H4 (cell line): ENCODE measurements around the gene ATP2B2. TPM values are rescaled to one million over a fixed set of nuclear protein-coding genes. Genes with fewer than 3 reads are reported as not detected.

Source experiments
- DNase-seq: peaks from one replicate; pipeline ENCODE4 v3.0.0-alpha.2; 2015; ENCODE audit warnings: low spot score
- total RNA-seq: library from RNA; depleted of rRNA; stranded (reverse); fragments of >200 nt; shearing (Covaris generic); gene quantifications from 2 replicates; pipeline ENCODE4 v1.2.3, GENCODE V29; 2014

The ATP2B2 gene
- total RNA-seq, 1 experiment from 2014 or later = 0.12 TPM

- no peak for DNase-seq
These were observed 24.9 kb upstream of the ATP2B2 start for GRCh38 chr3:10530241-10530640.

GRCh38 chr3:10529809-10530208 is 24.4 kb upstream of the ATP2B2 start:
- DNase-seq = no peak

- DNase-seq = no peak
These were observed 22.7 kb upstream of the ATP2B2 start for GRCh38 chr3:10528046-10528445.

- no peak for DNase-seq
These were observed 22.1 kb upstream of the ATP2B2 start for GRCh38 chr3:10527295-10528001.

GRCh38 chr3:10526366-10526765 is 21.0 kb upstream of the ATP2B2 start:
- no peak for DNase-seq

GRCh38 chr3:10524799-10525301 is 19.5 kb upstream of the ATP2B2 start:
- DNase-seq = no peak

GRCh38 chr3:10524270-10524669 is 18.9 kb upstream of the ATP2B2 start:
- DNase-seq = no peak

- DNase-seq = no peak
These were observed 18.2 kb upstream of the ATP2B2 start for GRCh38 chr3:10523561-10523960.

GRCh38 chr3:10522646-10523303 is 17.4 kb upstream of the ATP2B2 start:
- no peak for DNase-seq

GRCh38 chr3:10521772-10522441 is 16.5 kb upstream of the ATP2B2 start:
- DNase-seq = no peak

GRCh38 chr3:10520072-10520471 is 14.7 kb upstream of the ATP2B2 start:
- no peak for DNase-seq

- DNase-seq = no peak
These were observed 13.8 kb upstream of the ATP2B2 start for GRCh38 chr3:10519236-10519635.

GRCh38 chr3:10518506-10519150 is 13.2 kb upstream of the ATP2B2 start:
- peak; percentile 62 for DNase-seq

- DNase-seq = no peak
These were observed 12.2 kb upstream of the ATP2B2 start for GRCh38 chr3:10517627-10518026.

- DNase-seq = no peak
These were observed 11.4 kb upstream of the ATP2B2 start for GRCh38 chr3:10516544-10517452.

GRCh38 chr3:10515884-10516495 is 10.6 kb upstream of the ATP2B2 start:
- DNase-seq = no peak

- DNase-seq = no peak
These were observed 10.0 kb upstream of the ATP2B2 start for GRCh38 chr3:10515396-10515795.

GRCh38 chr3:10514407-10515069 is 9.2 kb upstream of the ATP2B2 start:
- DNase-seq = no peak

GRCh38 chr3:10513306-10513705 is 7.9 kb upstream of the ATP2B2 start:
- no peak for DNase-seq

GRCh38 chr3:10512687-10513086 is 7.3 kb upstream of the ATP2B2 start:
- no peak for DNase-seq
